Gastroesophageal sphincter (tissue), 3 donors: ENCODE measurements around the gene EPHA4.

Experiments
- POLR2A ChIP-seq, 2 donors: fragments of 450-650 bp; IDR thresholded peaks; one replicate each; pipeline ENCODE4 v1.6.1; 2017; ENCODE audit warnings: antibody characterized with exemption in 2 of 2, mild to moderate bottlenecking in 2 of 2, moderate library complexity in 1 of 2
- POLR2AphosphoS5 ChIP-seq: sonication (generic); formaldehyde crosslinking; IDR thresholded peaks from one replicate; pipeline ENCODE4 v1.6.1; 2017; ENCODE audit warnings: antibody characterized with exemption
- TF ChIP-seq, protein P1 (sequence below), 4 experiments: fragments of 200-600 bp in 2 of 4; fragments of 450-650 bp in 2 of 4; sonication (generic) in 1 of 4; IDR thresholded peaks; one replicate each; pipeline ENCODE4 v1.5.1; 2017 to 2019; ENCODE audit warnings: antibody characterized with exemption in 4 of 4, mild to moderate bottlenecking in 2 of 4, moderate library complexity in 2 of 4

DNA sequence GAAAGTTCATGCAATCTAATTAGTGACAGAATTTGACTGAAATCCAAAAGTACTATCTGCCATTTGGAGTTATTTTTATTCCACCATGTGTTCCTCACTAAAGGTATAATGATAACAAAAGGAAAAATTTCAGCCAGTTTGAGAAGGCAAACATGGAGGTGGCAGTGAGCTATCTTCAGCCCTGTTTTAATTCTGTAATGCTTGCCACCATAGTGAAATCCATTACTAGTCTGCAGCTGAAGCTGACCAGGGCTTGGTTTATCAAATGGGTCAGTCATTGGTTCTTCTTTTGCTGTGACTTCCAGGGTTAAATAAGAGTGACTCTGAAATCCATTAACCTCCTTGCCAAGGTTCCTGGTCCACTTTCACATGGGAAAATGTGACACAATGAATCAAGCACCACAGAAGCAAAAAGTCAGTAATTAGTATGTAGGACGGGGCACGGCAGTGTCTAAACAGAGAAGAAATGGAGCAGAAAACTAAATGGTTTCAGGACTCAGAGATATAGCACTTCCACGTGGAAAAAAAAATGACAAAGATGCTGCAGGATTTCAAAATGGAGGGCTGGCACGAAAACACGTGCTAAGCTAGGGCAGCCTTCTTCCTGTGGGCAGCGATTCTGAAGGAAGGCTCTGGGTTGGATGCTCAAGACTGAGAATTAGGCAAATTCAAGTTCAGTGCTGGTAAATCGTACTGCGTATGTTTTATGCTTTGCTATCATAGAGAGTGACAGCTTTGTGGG lies 87.2 kb downstream of the EPHA4 start:
- TF ChIP-seq POLR2A (IDR thresholded peaks at IDR 0.05) (no peak), POLR2AphosphoS5 (no peak)
- TF ChIP-seq, protein P1, sequence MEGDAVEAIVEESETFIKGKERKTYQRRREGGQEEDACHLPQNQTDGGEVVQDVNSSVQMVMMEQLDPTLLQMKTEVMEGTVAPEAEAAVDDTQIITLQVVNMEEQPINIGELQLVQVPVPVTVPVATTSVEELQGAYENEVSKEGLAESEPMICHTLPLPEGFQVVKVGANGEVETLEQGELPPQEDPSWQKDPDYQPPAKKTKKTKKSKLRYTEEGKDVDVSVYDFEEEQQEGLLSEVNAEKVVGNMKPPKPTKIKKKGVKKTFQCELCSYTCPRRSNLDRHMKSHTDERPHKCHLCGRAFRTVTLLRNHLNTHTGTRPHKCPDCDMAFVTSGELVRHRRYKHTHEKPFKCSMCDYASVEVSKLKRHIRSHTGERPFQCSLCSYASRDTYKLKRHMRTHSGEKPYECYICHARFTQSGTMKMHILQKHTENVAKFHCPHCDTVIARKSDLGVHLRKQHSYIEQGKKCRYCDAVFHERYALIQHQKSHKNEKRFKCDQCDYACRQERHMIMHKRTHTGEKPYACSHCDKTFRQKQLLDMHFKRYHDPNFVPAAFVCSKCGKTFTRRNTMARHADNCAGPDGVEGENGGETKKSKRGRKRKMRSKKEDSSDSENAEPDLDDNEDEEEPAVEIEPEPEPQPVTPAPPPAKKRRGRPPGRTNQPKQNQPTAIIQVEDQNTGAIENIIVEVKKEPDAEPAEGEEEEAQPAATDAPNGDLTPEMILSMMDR (IDR thresholded peaks at IDR 0.05) = no peak
